HEK293T (cell line): Measurements from ENCODE around the gene UGGT1.

Source experiments
- ARNT ChIP-seq: fragments of 450-650 bp; IDR thresholded peaks from 2 replicates; pipeline ENCODE4 v1.6.1; 2017; ENCODE audit warnings: mild to moderate bottlenecking
- BHLHE40 ChIP-seq: fragments of 450-650 bp; IDR thresholded peaks from 2 replicates; pipeline ENCODE4 v1.6.1; 2016; ENCODE audit warnings: mild to moderate bottlenecking, moderate library complexity, borderline replicate concordance
- ELF4 ChIP-seq: fragments of 450-650 bp; IDR thresholded peaks from 2 replicates; pipeline ENCODE4 v1.6.1; 2017; ENCODE audit warnings: antibody characterized with exemption
- FOXA1 ChIP-seq: fragments of 450-650 bp; IDR thresholded peaks from 2 replicates; pipeline ENCODE4 v1.6.1; 2016; ENCODE audit warnings: mild to moderate bottlenecking
- FOXK2 ChIP-seq: fragments of 450-650 bp; IDR thresholded peaks from 2 replicates; pipeline ENCODE4 v1.6.1; 2016; ENCODE audit warnings: mild to moderate bottlenecking
- FOXM1 ChIP-seq: fragments of 450-650 bp; IDR thresholded peaks from 2 replicates; pipeline ENCODE4 v1.6.1; 2017; ENCODE audit warnings: mild to moderate bottlenecking, borderline replicate concordance
- NFRKB ChIP-seq: fragments of 450-650 bp; IDR thresholded peaks from 2 replicates; pipeline ENCODE4 v1.6.1; 2016; ENCODE audit warnings: mild to moderate bottlenecking, moderate library complexity
- PKNOX1 ChIP-seq: fragments of 450-650 bp; IDR thresholded peaks from 2 replicates; pipeline ENCODE4 v1.6.1; 2016
- SUZ12 ChIP-seq: fragments of 450-650 bp; IDR thresholded peaks from 2 replicates; pipeline ENCODE4 v1.6.1; 2016; ENCODE audit warnings: mild to moderate bottlenecking
- TARDBP ChIP-seq: fragments of 450-650 bp; IDR thresholded peaks from 2 replicates; pipeline ENCODE4 v1.6.1; 2016

GRCh38 chr2:128237911-128238697 is 147.1 kb downstream of the UGGT1 start:
- TF ChIP-seq FOXA1, result no peak
- no peak for TF ChIP-seq ARNT
- TF ChIP-seq TARDBP, result no peak
- TF ChIP-seq SUZ12, result no peak
- TF ChIP-seq FOXM1, result no peak
- TF ChIP-seq PKNOX1, result no peak
- no peak for TF ChIP-seq FOXK2
- TF ChIP-seq ELF4, result no peak
- no peak for TF ChIP-seq BHLHE40
- no peak for TF ChIP-seq NFRKB
